Measurements from ENCODE around the gene UST. TPM values are rescaled to one million over a fixed set of nuclear protein-coding genes. Genes with fewer than 3 reads are reported as not detected.

The UST gene
- total RNA-seq, 1 donor from 2014 or later: 5.5 TPM

GRCh38 chr6:149108038-149108748 is 361.4 kb downstream of the UST start:
- H3K36me3 Mint-ChIP-seq (ENCODE audit: low read depth): no peaks in the 10 kb centered on the region
- H3K27me3 Mint-ChIP-seq (ENCODE audit: low read depth): no peaks in the 10 kb centered on the region
- no peak for TF ChIP-seq CTCF (conservative IDR thresholded peaks at IDR 0.05)
- DNase-seq (ENCODE audit: low read depth, low spot score): no peak
- peak overlapping the region; percentile 75 for H3K27ac Mint-ChIP-seq (ENCODE audit: unreplicated experiment)
- H3K4me1 Mint-ChIP-seq: peaks cover 14% of the 10 kb centered on the region
- H3K4me3 Mint-ChIP-seq: no peak overlapping the region
- H3K9me3 Mint-ChIP-seq: peaks cover 8% of the 10 kb centered on the region

DNA sequence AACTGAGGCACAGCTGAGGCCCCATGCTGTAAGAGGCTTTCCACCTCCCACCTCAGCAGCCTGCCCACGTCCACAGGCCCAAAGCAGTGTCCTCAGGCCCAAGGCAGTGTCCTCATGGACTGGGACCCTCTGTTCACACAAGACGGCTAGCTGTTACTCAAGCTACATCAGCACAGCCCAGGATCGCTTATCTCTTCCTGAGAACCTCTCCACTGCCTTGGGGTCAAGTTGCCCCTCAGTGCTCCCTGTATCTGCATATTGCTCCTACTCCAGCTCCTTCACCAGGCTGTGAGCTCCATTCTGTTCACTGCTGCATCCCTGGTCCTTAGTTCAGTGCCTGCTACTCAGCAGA is 361.9 kb downstream of the UST start:
- no peak for DNase-seq (ENCODE audit: low read depth, low spot score)
- Mint-ChIP-seq H3K27ac (ENCODE audit: unreplicated experiment) (no peak overlapping the region), H3K36me3 (ENCODE audit: low read depth) (no peaks in the 10 kb centered on the region), H3K9me3 (peaks cover 7% of the 10 kb centered on the region), H3K27me3 (ENCODE audit: low read depth) (no peaks in the 10 kb centered on the region), H3K4me3 (no peak overlapping the region), H3K4me1 (peaks cover 14% of the 10 kb centered on the region)
- no peak for TF ChIP-seq CTCF (conservative IDR thresholded peaks at IDR 0.05)

DNA sequence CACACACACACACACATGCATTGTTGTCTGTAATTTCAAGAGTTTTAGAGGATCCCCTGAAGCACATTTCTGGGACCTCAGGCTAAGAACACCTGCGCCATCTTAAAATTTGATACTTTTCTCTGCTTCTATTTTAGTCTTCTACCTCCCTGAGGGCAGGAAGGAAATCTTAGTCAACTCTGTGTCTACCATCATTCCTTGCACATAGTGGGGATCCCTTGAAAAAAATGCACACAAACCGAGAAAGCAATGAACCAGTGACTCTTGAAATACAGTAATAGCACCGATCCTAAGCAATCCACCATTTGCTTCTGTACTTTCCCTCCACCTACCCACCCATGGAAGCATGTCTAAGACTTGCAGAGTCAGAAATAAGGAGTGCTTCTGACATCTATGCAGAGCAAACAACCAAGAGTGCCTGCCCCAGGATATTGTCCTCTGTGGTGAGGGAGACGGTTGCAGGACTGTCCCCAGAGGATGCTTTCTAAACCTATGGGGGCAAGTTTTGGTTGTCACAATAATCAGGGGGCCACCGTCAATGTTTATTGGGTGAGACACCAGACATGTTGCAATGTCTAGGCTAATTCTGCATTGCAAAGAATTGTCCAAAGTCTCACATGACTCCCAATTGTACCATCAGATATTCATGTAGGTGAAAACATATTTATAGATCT is 362.7 kb downstream of the UST start:
- no peaks in the 10 kb centered on the region for H3K27me3 Mint-ChIP-seq (ENCODE audit: low read depth)
- H3K36me3 Mint-ChIP-seq (ENCODE audit: low read depth): no peaks in the 10 kb centered on the region
- peaks cover 9% of the 10 kb centered on the region for H3K9me3 Mint-ChIP-seq
- no peak for DNase-seq (ENCODE audit: low read depth, low spot score)
- H3K27ac Mint-ChIP-seq (ENCODE audit: unreplicated experiment): no peak overlapping the region
- H3K4me1 Mint-ChIP-seq: peaks cover 14% of the 10 kb centered on the region
- TF ChIP-seq CTCF (conservative IDR thresholded peaks at IDR 0.05): no peak
- H3K4me3 Mint-ChIP-seq: no peak overlapping the region

DNA sequence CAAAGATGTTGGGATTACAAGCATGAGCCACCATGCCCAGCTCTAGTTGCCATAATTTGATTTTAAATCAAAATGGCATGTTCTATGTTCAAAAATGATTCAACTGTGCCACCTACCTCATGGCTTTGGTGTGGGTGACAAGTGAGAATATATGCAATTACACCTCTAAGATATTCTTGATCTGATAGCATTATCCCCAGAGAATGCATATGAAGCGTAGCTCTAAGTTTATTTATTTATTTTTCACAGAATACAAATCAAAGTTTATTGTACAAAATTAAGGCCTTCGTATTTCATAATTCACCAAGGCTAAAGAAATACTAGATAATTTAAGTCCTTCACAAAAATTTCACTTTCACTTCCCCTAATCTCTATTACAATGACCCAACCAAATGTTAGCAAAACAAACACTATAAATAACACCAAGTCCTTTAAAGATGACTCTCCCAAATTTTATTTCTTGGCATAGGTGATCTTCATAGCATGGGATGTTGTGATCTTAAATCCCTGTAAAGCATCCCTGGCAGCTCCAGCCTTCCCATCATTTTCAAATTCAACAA is 364.8 kb downstream of the UST start:
- Mint-ChIP-seq H3K9me3 (peaks cover 9% of the 10 kb centered on the region), H3K27ac (ENCODE audit: unreplicated experiment) (no peak overlapping the region), H3K36me3 (ENCODE audit: low read depth) (no peaks in the 10 kb centered on the region), H3K27me3 (ENCODE audit: low read depth) (no peaks in the 10 kb centered on the region), H3K4me1 (peaks cover 14% of the 10 kb centered on the region), H3K4me3 (no peak overlapping the region)
- TF ChIP-seq CTCF (conservative IDR thresholded peaks at IDR 0.05): no peak
- DNase-seq (ENCODE audit: low read depth, low spot score): no peak

DNA sequence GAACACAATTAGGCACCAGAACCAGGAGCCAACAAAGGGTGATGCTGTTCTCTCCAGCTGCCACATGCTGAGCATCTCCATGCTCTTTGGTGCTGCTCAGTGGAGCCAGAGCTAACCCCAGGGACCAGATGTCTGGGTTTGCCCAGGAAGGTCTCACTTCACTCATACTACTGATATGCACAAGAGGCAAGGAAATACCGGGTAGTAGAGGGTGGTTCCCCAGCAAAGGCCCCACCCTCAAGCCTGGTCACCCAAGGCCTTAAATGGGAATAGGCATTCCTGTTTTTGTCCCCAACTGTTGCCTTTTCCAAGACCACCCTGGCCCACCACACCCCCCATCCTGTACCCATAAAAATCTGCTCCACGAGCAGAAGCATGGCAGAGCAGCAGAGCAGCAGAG is 366.1 kb downstream of the UST start:
- Mint-ChIP-seq H3K27ac (ENCODE audit: unreplicated experiment) (no peak overlapping the region), H3K4me3 (no peak overlapping the region), H3K36me3 (ENCODE audit: low read depth) (no peaks in the 10 kb centered on the region), H3K27me3 (ENCODE audit: low read depth) (no peaks in the 10 kb centered on the region), H3K4me1 (peaks cover 10% of the 10 kb centered on the region), H3K9me3 (peaks cover 9% of the 10 kb centered on the region)
- no peak for DNase-seq (ENCODE audit: low read depth, low spot score)
- no peak for TF ChIP-seq CTCF (conservative IDR thresholded peaks at IDR 0.05)
